Measurements from ENCODE around the gene CACNA2D3. TPM values are rescaled to one million over a fixed set of nuclear protein-coding genes. Genes with fewer than 3 reads are reported as not detected.

The CACNA2D3 gene
- total RNA-seq, 1 donor from 2014 or later = not detected

- Histone ChIP-seq H3K4me1 (no peaks in the 10 kb centered on the region), H3K9ac (no peak overlapping the region), H4K20me1 (ENCODE audit: low read depth) (no peaks in the 10 kb centered on the region), H3K27ac (no peak overlapping the region), H3K9me3 (ENCODE audit: low read depth) (no peaks in the 10 kb centered on the region), H3K79me2 (ENCODE audit: low read depth) (no peaks in the 10 kb centered on the region), H3K4me2 (no peak overlapping the region), H3K36me3 (no peaks in the 10 kb centered on the region), H3K4me3 (no peak overlapping the region), H3K27me3 (no peaks in the 10 kb centered on the region), H2AFZ (replicated peaks) (no peak overlapping the region), H3F3A (ENCODE audit: low read depth) (no peaks in the 10 kb centered on the region)
- Mint-ChIP-seq H3K27ac (peak overlapping the region; percentile 21), H3K9me3 (peaks cover 3% of the 10 kb centered on the region), H3K4me3 (no peak overlapping the region), H3K27me3 (ENCODE audit: insufficient read depth, low read depth) (peaks cover 6% of the 10 kb centered on the region), H3K36me3 (no peaks in the 10 kb centered on the region), H3K4me1 (peaks cover 42% of the 10 kb centered on the region)
- TF ChIP-seq EZH2phosphoT487 (IDR thresholded peaks at IDR 0.05) (no peak), EZH2 (IDR thresholded peaks at IDR 0.05) (no peak), CTCF (IDR thresholded peaks at IDR 0.05) (no peak)
- no peak for DNase-seq (ENCODE audit: low spot score)
Measured at GRCh38 chr3:54232618-54233017, 110.3 kb downstream of the CACNA2D3 start.

- Mint-ChIP-seq H3K27me3 (ENCODE audit: insufficient read depth, low read depth) (peaks cover 5% of the 10 kb centered on the region), H3K4me3 (no peak overlapping the region), H3K4me1 (peaks cover 23% of the 10 kb centered on the region), H3K27ac (no peak overlapping the region), H3K36me3 (no peaks in the 10 kb centered on the region), H3K9me3 (peaks cover 3% of the 10 kb centered on the region)
- Histone ChIP-seq H4K20me1 (ENCODE audit: low read depth) (no peaks in the 10 kb centered on the region), H2AFZ (replicated peaks) (no peak overlapping the region), H3K4me3 (no peak overlapping the region), H3K9ac (no peak overlapping the region), H3K4me1 (no peaks in the 10 kb centered on the region), H3K9me3 (ENCODE audit: low read depth) (no peaks in the 10 kb centered on the region), H3F3A (ENCODE audit: low read depth) (no peaks in the 10 kb centered on the region), H3K27ac (no peak overlapping the region), H3K79me2 (ENCODE audit: low read depth) (no peaks in the 10 kb centered on the region), H3K36me3 (no peaks in the 10 kb centered on the region), H3K4me2 (no peak overlapping the region), H3K27me3 (no peaks in the 10 kb centered on the region)
- TF ChIP-seq CTCF (IDR thresholded peaks at IDR 0.05) (no peak), EZH2 (IDR thresholded peaks at IDR 0.05) (no peak), EZH2phosphoT487 (IDR thresholded peaks at IDR 0.05) (no peak)
- no peak for DNase-seq (ENCODE audit: low spot score)
Measured at GRCh38 chr3:54235998-54236397, 113.6 kb downstream of the CACNA2D3 start.

GRCh38 chr3:54237109-54237508 is 114.8 kb downstream of the CACNA2D3 start:
- no peak for DNase-seq (ENCODE audit: low spot score)
- H3K36me3 Mint-ChIP-seq = no peaks in the 10 kb centered on the region
- no peak overlapping the region for H3K4me3 Mint-ChIP-seq
- H3K9ac ChIP-seq = no peak overlapping the region
- no peak overlapping the region for H2AFZ ChIP-seq (replicated peaks)
- H3K27ac Mint-ChIP-seq = no peak overlapping the region
- no peaks in the 10 kb centered on the region for H3F3A ChIP-seq (ENCODE audit: low read depth)
- H3K27me3 Mint-ChIP-seq (ENCODE audit: insufficient read depth, low read depth) = peaks cover 2% of the 10 kb centered on the region
- H4K20me1 ChIP-seq (ENCODE audit: low read depth) = no peaks in the 10 kb centered on the region
- no peak overlapping the region for H3K4me2 ChIP-seq
- H3K4me1 Mint-ChIP-seq = peaks cover 17% of the 10 kb centered on the region
- H3K27me3 ChIP-seq = no peaks in the 10 kb centered on the region
- no peaks in the 10 kb centered on the region for H3K79me2 ChIP-seq (ENCODE audit: low read depth)
- TF ChIP-seq EZH2 (IDR thresholded peaks at IDR 0.05) (no peak), CTCF (IDR thresholded peaks at IDR 0.05) (no peak), EZH2phosphoT487 (IDR thresholded peaks at IDR 0.05) (no peak)
- no peaks in the 10 kb centered on the region for H3K9me3 ChIP-seq (ENCODE audit: low read depth)
- no peak overlapping the region for H3K27ac ChIP-seq
- H3K4me1 ChIP-seq = no peaks in the 10 kb centered on the region
- no peaks in the 10 kb centered on the region for H3K36me3 ChIP-seq
- peaks cover 3% of the 10 kb centered on the region for H3K9me3 Mint-ChIP-seq
- no peak overlapping the region for H3K4me3 ChIP-seq
